ENCODE measurements around the gene EFCAB6.

DNA sequence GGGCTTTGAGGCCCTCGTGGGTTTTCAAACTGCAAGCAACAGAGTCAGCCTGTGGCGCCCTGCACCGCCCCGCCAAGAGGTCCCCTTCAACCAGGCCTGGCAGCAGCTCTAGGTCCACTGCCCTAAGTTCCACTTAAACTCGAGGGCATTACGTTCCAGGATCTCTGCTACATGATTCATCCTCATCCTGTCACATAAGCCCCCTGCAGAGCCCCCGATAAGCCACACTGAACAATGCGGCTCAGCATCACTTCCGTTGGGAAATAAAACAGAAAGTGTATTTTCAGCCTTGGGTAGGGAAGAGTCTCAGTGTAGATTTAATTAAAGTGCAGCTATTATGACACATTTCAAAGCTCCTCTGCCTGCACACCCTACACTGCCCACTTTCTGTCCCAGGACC, 25.6 kb upstream of the EFCAB6 start:
- no peak for TF ChIP-seq SIN3A (IDR thresholded peaks at IDR 0.05; ENCODE audit: borderline replicate concordance, insufficient read depth, low read depth, low read length)
- TF ChIP-seq, protein P1, sequence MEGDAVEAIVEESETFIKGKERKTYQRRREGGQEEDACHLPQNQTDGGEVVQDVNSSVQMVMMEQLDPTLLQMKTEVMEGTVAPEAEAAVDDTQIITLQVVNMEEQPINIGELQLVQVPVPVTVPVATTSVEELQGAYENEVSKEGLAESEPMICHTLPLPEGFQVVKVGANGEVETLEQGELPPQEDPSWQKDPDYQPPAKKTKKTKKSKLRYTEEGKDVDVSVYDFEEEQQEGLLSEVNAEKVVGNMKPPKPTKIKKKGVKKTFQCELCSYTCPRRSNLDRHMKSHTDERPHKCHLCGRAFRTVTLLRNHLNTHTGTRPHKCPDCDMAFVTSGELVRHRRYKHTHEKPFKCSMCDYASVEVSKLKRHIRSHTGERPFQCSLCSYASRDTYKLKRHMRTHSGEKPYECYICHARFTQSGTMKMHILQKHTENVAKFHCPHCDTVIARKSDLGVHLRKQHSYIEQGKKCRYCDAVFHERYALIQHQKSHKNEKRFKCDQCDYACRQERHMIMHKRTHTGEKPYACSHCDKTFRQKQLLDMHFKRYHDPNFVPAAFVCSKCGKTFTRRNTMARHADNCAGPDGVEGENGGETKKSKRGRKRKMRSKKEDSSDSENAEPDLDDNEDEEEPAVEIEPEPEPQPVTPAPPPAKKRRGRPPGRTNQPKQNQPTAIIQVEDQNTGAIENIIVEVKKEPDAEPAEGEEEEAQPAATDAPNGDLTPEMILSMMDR (IDR thresholded peaks at IDR 0.05) = no peak
- TF ChIP-seq, protein P2, sequence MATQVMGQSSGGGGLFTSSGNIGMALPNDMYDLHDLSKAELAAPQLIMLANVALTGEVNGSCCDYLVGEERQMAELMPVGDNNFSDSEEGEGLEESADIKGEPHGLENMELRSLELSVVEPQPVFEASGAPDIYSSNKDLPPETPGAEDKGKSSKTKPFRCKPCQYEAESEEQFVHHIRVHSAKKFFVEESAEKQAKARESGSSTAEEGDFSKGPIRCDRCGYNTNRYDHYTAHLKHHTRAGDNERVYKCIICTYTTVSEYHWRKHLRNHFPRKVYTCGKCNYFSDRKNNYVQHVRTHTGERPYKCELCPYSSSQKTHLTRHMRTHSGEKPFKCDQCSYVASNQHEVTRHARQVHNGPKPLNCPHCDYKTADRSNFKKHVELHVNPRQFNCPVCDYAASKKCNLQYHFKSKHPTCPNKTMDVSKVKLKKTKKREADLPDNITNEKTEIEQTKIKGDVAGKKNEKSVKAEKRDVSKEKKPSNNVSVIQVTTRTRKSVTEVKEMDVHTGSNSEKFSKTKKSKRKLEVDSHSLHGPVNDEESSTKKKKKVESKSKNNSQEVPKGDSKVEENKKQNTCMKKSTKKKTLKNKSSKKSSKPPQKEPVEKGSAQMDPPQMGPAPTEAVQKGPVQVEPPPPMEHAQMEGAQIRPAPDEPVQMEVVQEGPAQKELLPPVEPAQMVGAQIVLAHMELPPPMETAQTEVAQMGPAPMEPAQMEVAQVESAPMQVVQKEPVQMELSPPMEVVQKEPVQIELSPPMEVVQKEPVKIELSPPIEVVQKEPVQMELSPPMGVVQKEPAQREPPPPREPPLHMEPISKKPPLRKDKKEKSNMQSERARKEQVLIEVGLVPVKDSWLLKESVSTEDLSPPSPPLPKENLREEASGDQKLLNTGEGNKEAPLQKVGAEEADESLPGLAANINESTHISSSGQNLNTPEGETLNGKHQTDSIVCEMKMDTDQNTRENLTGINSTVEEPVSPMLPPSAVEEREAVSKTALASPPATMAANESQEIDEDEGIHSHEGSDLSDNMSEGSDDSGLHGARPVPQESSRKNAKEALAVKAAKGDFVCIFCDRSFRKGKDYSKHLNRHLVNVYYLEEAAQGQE (IDR thresholded peaks at IDR 0.05; ENCODE audit: insufficient read depth in 1 of 2, low read depth in 2 of 2, low read length in 1 of 2) = no peak
- no peak for TF ChIP-seq TCF7L2 (IDR thresholded peaks at IDR 0.05; ENCODE audit: low read depth, low read length)
